Measurements from ENCODE around the gene FBXO31. TPM values are rescaled to one million over a fixed set of nuclear protein-coding genes. Genes with fewer than 3 reads are reported as not detected.

FBXO31 gene
- total RNA-seq, 1 donor from 2014 or later, result 5.8 TPM

DNA sequence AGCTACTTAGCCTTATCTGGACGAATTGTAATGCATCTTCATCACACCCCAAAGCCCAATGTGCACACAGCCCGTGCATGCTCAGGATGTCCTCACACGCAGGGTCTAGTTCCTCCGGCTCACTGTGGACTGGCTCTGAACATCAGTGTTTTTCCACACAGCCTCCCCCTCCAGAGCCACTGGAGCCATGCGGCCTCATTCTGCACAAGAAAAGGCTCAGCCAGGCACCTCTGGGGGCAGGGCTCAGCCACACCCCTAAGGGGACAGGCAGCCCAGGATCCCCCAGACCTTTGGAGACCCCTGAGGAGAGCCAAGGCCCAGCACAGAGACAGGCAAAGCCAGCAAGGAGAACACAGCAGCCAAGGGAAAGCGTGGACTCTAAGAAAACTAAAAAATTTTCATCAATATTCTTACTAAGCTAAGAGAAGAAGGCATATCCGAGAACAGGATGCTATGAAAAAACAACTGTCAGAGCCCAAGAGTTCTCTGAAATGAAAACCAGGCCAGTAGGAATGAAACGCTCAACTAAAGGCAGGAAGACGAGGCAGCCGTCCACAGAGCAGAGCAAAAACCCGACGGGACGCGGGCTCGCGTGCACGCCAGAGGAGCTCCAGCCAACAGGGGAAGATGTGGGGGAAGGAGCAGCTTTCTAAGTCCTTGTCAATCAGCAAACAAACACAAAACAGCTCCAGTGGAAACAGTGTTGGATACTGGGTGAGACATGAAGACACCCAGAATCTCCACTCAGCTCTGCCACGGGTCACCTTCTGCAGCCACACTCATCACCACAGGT, 43.0 kb upstream of the FBXO31 start:
- Mint-ChIP-seq H3K4me1 (peaks cover 25% of the 10 kb centered on the region), H3K27me3 (ENCODE audit: insufficient read depth, low read depth) (peaks cover under 1% of the 10 kb centered on the region), H3K9me3 (no peaks in the 10 kb centered on the region), H3K27ac (peak overlapping the region; percentile 42), H3K36me3 (peaks cover 18% of the 10 kb centered on the region), H3K4me3 (no peak overlapping the region)
- H3K27me3 ChIP-seq, result no peaks in the 10 kb centered on the region
- no peak overlapping the region for H2AFZ ChIP-seq (replicated peaks)
- no peaks in the 10 kb centered on the region for H3F3A ChIP-seq (ENCODE audit: low read depth)
- no peaks in the 10 kb centered on the region for H3K9me3 ChIP-seq (ENCODE audit: low read depth)
- peak overlapping the region; percentile 14 for H3K4me2 ChIP-seq
- H4K20me1 ChIP-seq (ENCODE audit: low read depth), result peaks cover 41% of the 10 kb centered on the region
- DNase-seq (ENCODE audit: low spot score), result no peak
- peaks cover 3% of the 10 kb centered on the region for H3K79me2 ChIP-seq (ENCODE audit: low read depth)
- no peak overlapping the region for H3K9ac ChIP-seq
- TF ChIP-seq CTCF (IDR thresholded peaks at IDR 0.05) (no peak), EZH2phosphoT487 (IDR thresholded peaks at IDR 0.05) (no peak), EZH2 (IDR thresholded peaks at IDR 0.05) (no peak)
- H3K4me1 ChIP-seq, result peaks cover 19% of the 10 kb centered on the region
- no peak overlapping the region for H3K27ac ChIP-seq
- H3K4me3 ChIP-seq, result no peak overlapping the region
- H3K36me3 ChIP-seq, result no peaks in the 10 kb centered on the region

GRCh38 chr16:87425941-87426340, 42.4 kb upstream of the FBXO31 start:
- no peak overlapping the region for H3K4me2 ChIP-seq
- Mint-ChIP-seq H3K27me3 (ENCODE audit: insufficient read depth, low read depth) (no peaks in the 10 kb centered on the region), H3K4me1 (peaks cover 25% of the 10 kb centered on the region), H3K9me3 (no peaks in the 10 kb centered on the region), H3K4me3 (no peak overlapping the region), H3K27ac (no peak overlapping the region), H3K36me3 (peaks cover 18% of the 10 kb centered on the region)
- no peak for TF ChIP-seq CTCF (IDR thresholded peaks at IDR 0.05)
- peaks cover 19% of the 10 kb centered on the region for H3K4me1 ChIP-seq
- no peaks in the 10 kb centered on the region for H3K27me3 ChIP-seq
- no peak for DNase-seq (ENCODE audit: low spot score)
- H3K4me3 ChIP-seq, result no peak overlapping the region
- H3F3A ChIP-seq (ENCODE audit: low read depth), result no peaks in the 10 kb centered on the region
- H3K27ac ChIP-seq, result no peak overlapping the region
- H3K36me3 ChIP-seq, result no peaks in the 10 kb centered on the region
- H2AFZ ChIP-seq (replicated peaks), result no peak overlapping the region
- peaks cover 3% of the 10 kb centered on the region for H3K79me2 ChIP-seq (ENCODE audit: low read depth)
- no peak overlapping the region for H3K9ac ChIP-seq
- peaks cover 41% of the 10 kb centered on the region for H4K20me1 ChIP-seq (ENCODE audit: low read depth)
- H3K9me3 ChIP-seq (ENCODE audit: low read depth), result no peaks in the 10 kb centered on the region

- H3K4me3 ChIP-seq, result no peak overlapping the region
- peaks cover 19% of the 10 kb centered on the region for H3K4me1 ChIP-seq
- H3K4me2 ChIP-seq, result no peak overlapping the region
- Mint-ChIP-seq H3K9me3 (no peaks in the 10 kb centered on the region), H3K4me1 (peaks cover 25% of the 10 kb centered on the region), H3K27me3 (ENCODE audit: insufficient read depth, low read depth) (no peaks in the 10 kb centered on the region), H3K36me3 (peaks cover 20% of the 10 kb centered on the region), H3K4me3 (no peak overlapping the region), H3K27ac (no peak overlapping the region)
- no peaks in the 10 kb centered on the region for H3K9me3 ChIP-seq (ENCODE audit: low read depth)
- DNase-seq (ENCODE audit: low spot score), result peak; percentile 29
- no peaks in the 10 kb centered on the region for H3K36me3 ChIP-seq
- peaks cover 3% of the 10 kb centered on the region for H3K79me2 ChIP-seq (ENCODE audit: low read depth)
- H3F3A ChIP-seq (ENCODE audit: low read depth), result no peaks in the 10 kb centered on the region
- no peak overlapping the region for H3K9ac ChIP-seq
- H3K27ac ChIP-seq, result no peak overlapping the region
- H4K20me1 ChIP-seq (ENCODE audit: low read depth), result peaks cover 41% of the 10 kb centered on the region
- no peaks in the 10 kb centered on the region for H3K27me3 ChIP-seq
- TF ChIP-seq EZH2 (IDR thresholded peaks at IDR 0.05), result no peak
- TF ChIP-seq CTCF (IDR thresholded peaks at IDR 0.05), result no peak
- TF ChIP-seq EZH2phosphoT487 (IDR thresholded peaks at IDR 0.05), result no peak
- no peak overlapping the region for H2AFZ ChIP-seq (replicated peaks)
These were observed 40.7 kb upstream of the FBXO31 start for GRCh38 chr16:87424266-87424665.

Measured in neural progenitor cell (in vitro differentiated cells).